Loucy (cell line): ENCODE measurements around the gene GNB5.

Experiments used
- H2AFZ ChIP-seq: fragments of 200-600 bp; sonication (generic); 2 replicates; pipeline ENCODE4 v1.6.0; 2016; ENCODE audit warnings: antibody characterized with exemption, mild to moderate bottlenecking, low read length, moderate library complexity
- H3F3A ChIP-seq: fragments of 200-600 bp; 2 replicates; pipeline ENCODE4 v1.6.0; 2016; ENCODE audit warnings: antibody characterized with exemption, low read depth, mild to moderate bottlenecking
- H3K27me3 ChIP-seq: fragments of 200-600 bp; sonication (generic); 2 replicates; pipeline ENCODE4 v1.6.1; 2014; ENCODE audit warnings: low read length, mild to moderate bottlenecking; ENCODE audit not compliant: insufficient read depth, poor library complexity, severe bottlenecking
- H3K36me3 ChIP-seq: fragments of 200-600 bp; sonication (generic); 2 replicates; pipeline ENCODE4 v1.6.1; 2016; ENCODE audit warnings: low read length; ENCODE audit not compliant: insufficient read depth
- H3K4me1 ChIP-seq: fragments of 200-600 bp; sonication (generic); 2 replicates; pipeline ENCODE4 v1.5.1; 2014; ENCODE audit warnings: low read length, mild to moderate bottlenecking; ENCODE audit not compliant: insufficient read depth, poor library complexity, severe bottlenecking
- H3K4me2 ChIP-seq: fragments of 200-600 bp; sonication (generic); 2 replicates; pipeline ENCODE4 v1.6.0; 2014; ENCODE audit warnings: antibody characterized with exemption, low read length, low read depth, mild to moderate bottlenecking; ENCODE audit not compliant: poor library complexity, severe bottlenecking
- H3K4me3 ChIP-seq: fragments of 200-600 bp; sonication (generic); 2 replicates; pipeline ENCODE4 v1.5.1; 2014; ENCODE audit warnings: low read length, mild to moderate bottlenecking, mixed read lengths; ENCODE audit not compliant: poor library complexity, severe bottlenecking
- H3K79me2 ChIP-seq: fragments of 200-600 bp; sonication (generic); 2 replicates; pipeline ENCODE4 v1.6.1; 2014; ENCODE audit warnings: low read length; ENCODE audit not compliant: insufficient read depth
- H3K9ac ChIP-seq: fragments of 200-600 bp; sonication (generic); 2 replicates; pipeline ENCODE4 v1.6.0; 2014; ENCODE audit warnings: mild to moderate bottlenecking, low read depth, low read length, moderate library complexity; ENCODE audit not compliant: poor library complexity, severe bottlenecking
- H3K9me2 ChIP-seq: fragments of 200-600 bp; sonication (generic); replicated peaks from 2 replicates; pipeline ENCODE4 v1.6.1; 2016; ENCODE audit warnings: low read depth, low read length, mixed read lengths
- H3K9me3 ChIP-seq: fragments of 200-600 bp; sonication (generic); 2 replicates; pipeline ENCODE4 v1.6.1; 2014; ENCODE audit warnings: mild to moderate bottlenecking, antibody characterized with exemption, low read length, low read depth; ENCODE audit not compliant: insufficient read depth
- H4K20me1 ChIP-seq: fragments of 200-600 bp; sonication (generic); 2 replicates; pipeline ENCODE4 v1.6.0; 2014; ENCODE audit warnings: antibody characterized with exemption, low read length, mild to moderate bottlenecking; ENCODE audit not compliant: insufficient read depth, poor library complexity, severe bottlenecking
- CTCF ChIP-seq: fragments of 200-600 bp; sonication (generic); conservative IDR thresholded peaks from 2 replicates; pipeline ENCODE4 v1.5.1; 2014; ENCODE audit warnings: mild to moderate bottlenecking, antibody characterized with exemption, low read length
- EZH2phosphoT487 ChIP-seq: fragments of 200-600 bp; IDR thresholded peaks from 2 replicates; pipeline ENCODE4 v1.6.1; 2018; ENCODE audit warnings: antibody characterized with exemption, mild to moderate bottlenecking, moderate library complexity, borderline replicate concordance

Gene GNB5

GRCh38 chr15:52218816-52219215, 27.6 kb upstream of the GNB5 start:
- H3F3A ChIP-seq: peaks cover 6% of the 10 kb centered on the region; the same call in 1 of the 2 replicates
- H3K79me2 ChIP-seq: peaks cover 29% of the 10 kb centered on the region
- no peaks in the 10 kb centered on the region for H3K9me3 ChIP-seq
- H3K4me1 ChIP-seq: peaks cover 42% of the 10 kb centered on the region
- H3K9ac ChIP-seq: no peak overlapping the region
- H4K20me1 ChIP-seq: no peaks in the 10 kb centered on the region
- H3K9me2 ChIP-seq: no peaks in the 10 kb centered on the region
- no peak overlapping the region for H3K4me3 ChIP-seq
- no peaks in the 10 kb centered on the region for H3K27me3 ChIP-seq
- H3K4me2 ChIP-seq: no peak overlapping the region
- no peak for TF ChIP-seq CTCF
- TF ChIP-seq EZH2phosphoT487: no peak
- H2AFZ ChIP-seq: no peak overlapping the region
- H3K36me3 ChIP-seq: no peaks in the 10 kb centered on the region

DNA sequence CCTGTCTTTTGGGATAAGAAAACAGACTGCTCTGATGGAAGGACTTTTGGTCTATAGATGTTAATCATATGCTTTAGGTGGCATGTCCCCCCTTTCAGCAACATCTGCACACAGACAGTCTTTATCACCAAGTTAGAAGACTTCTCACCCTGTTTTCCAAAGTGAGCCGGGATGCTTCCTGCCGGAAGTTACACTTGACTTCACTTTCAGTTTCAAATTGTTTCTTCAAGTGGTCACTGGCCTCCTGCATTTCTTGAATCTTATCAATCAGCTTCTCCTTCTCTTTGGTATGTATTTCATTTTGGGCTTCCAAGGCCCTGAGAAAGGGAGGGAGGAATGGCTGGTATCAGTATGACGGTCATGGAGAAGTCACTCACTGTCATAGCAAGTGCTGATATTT, 27.2 kb upstream of the GNB5 start:
- Histone ChIP-seq H3K27me3 (no peaks in the 10 kb centered on the region), H3K4me1 (peaks cover 42% of the 10 kb centered on the region), H3K9ac (no peak overlapping the region), H3K4me3 (no peak overlapping the region), H2AFZ (no peak overlapping the region), H3K4me2 (no peak overlapping the region), H3K36me3 (no peaks in the 10 kb centered on the region), H3K9me3 (no peaks in the 10 kb centered on the region), H3K79me2 (peaks cover 26% of the 10 kb centered on the region), H4K20me1 (no peaks in the 10 kb centered on the region), H3F3A (peaks cover 6% of the 10 kb centered on the region; the same call in 1 of the 2 replicates), H3K9me2 (no peaks in the 10 kb centered on the region)
- TF ChIP-seq CTCF (no peak), EZH2phosphoT487 (no peak)

DNA sequence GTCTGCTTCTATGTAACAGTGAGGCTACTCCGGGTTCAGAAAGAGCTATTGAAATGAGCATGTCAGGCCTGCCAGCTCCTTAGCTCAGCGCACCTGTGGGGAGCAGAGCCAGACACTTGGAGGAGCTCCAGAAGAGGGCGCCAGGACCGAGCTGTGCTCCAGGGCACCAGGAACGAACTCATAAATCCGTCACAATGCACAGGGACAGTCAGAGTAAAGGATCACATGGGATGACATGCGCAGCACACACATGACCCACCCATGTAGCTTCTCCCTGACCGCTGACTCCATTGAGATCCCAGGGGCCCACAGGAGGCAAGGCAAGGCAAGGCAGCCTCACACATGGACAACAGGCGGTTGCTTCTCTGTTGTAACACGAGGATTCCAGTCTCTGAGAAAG, 26.0 kb upstream of the GNB5 start:
- Histone ChIP-seq H4K20me1 (no peaks in the 10 kb centered on the region), H3K79me2 (peaks cover 14% of the 10 kb centered on the region), H2AFZ (no peak overlapping the region), H3K9me3 (no peaks in the 10 kb centered on the region), H3K4me3 (no peak overlapping the region), H3K36me3 (no peaks in the 10 kb centered on the region), H3K4me2 (no peak overlapping the region), H3K9ac (no peak overlapping the region), H3K4me1 (peaks cover 32% of the 10 kb centered on the region), H3K9me2 (no peaks in the 10 kb centered on the region), H3K27me3 (no peaks in the 10 kb centered on the region), H3F3A (peaks cover 6% of the 10 kb centered on the region; the same call in 1 of the 2 replicates)
- TF ChIP-seq EZH2phosphoT487: no peak
- peak; percentile 74 for TF ChIP-seq CTCF
